Measurements from ENCODE around the gene APCDD1. TPM values are rescaled to one million over a fixed set of nuclear protein-coding genes. Genes with fewer than 3 reads are reported as not detected.

The APCDD1 gene
- total and polyA plus RNA-seq, 2 donors (not counting 1 experiment from before 2014, with no cell fraction given): 15.3 to 17.3 TPM

- H4K20me1 ChIP-seq (ENCODE audit: control insufficient read depth, extremely low read depth, insufficient read depth, low read length): no peaks in the 10 kb centered on the region
- no peak overlapping the region for H3K4me3 ChIP-seq (replicated peaks in 1 of 4; ENCODE audit: control extremely low read depth in 1 of 4, insufficient read depth in 1 of 4, low read depth in 3 of 4, low read length in 4 of 4)
- no peak overlapping the region for H3K9ac ChIP-seq (ENCODE audit: insufficient read depth, low read length)
- no peak overlapping the region for H3K27ac ChIP-seq (ENCODE audit: insufficient read depth, low read length)
- no peak for DNase-seq (ENCODE audit: low read depth in 2 of 2)
- no peak overlapping the region for H3K4me2 ChIP-seq (ENCODE audit: extremely low read depth, insufficient read depth, low read length)
- no peaks in the 10 kb centered on the region for H3K9me3 ChIP-seq (ENCODE audit: control insufficient read depth, insufficient read depth, low read depth, low read length)
- H3K36me3 ChIP-seq (ENCODE audit: control insufficient read depth, insufficient read depth, low read length): no peaks in the 10 kb centered on the region
- no peak overlapping the region for H2AFZ ChIP-seq (ENCODE audit: low read length)
- no peaks in the 10 kb centered on the region for H3K4me1 ChIP-seq (ENCODE audit: control insufficient read depth, extremely low read depth, insufficient read depth, low read length)
- H3K79me2 ChIP-seq (ENCODE audit: control insufficient read depth, insufficient read depth, low read length): no peaks in the 10 kb centered on the region
- no peaks in the 10 kb centered on the region for H3K27me3 ChIP-seq (ENCODE audit: control insufficient read depth, insufficient read depth, low read length)
- no peak for TF ChIP-seq CTCF (conservative IDR thresholded peaks at IDR 0.05 in 1 of 2, IDR thresholded peaks at IDR 0.05 in 1 of 2; ENCODE audit: low read depth in 1 of 2, low read length in 2 of 2)
- TF ChIP-seq EZH2 (IDR thresholded peaks at IDR 0.05; ENCODE audit: low read length, missing control alignments): no peak
These were observed 10.9 kb downstream of the APCDD1 start for GRCh38 chr18:10465174-10465939.

DNA sequence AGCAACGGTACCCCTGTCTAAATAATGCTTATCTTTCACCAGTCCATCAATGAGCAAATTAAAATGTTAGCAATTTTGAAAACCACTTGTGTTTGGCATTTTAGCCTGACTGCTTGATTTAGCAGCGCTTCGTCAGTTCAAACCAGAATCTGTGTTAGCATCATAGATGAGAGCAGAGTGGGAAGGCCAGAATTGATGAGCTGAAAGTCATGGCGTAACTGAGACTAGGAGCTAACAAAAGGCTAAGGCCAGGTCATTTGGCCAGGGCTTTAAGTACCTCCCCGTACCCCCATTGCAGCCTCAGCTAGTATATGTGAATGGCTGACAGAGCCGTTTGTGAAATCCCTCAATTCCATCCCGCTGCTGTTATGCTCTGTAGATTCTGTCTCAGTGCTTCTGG is 16.0 kb downstream of the APCDD1 start:
- no peak for TF ChIP-seq EZH2 (IDR thresholded peaks at IDR 0.05; ENCODE audit: low read length, missing control alignments)
- no peak for TF ChIP-seq CTCF (conservative IDR thresholded peaks at IDR 0.05 in 1 of 2, IDR thresholded peaks at IDR 0.05 in 1 of 2; ENCODE audit: low read depth in 1 of 2, low read length in 2 of 2)
- Histone ChIP-seq H4K20me1 (ENCODE audit: control insufficient read depth, extremely low read depth, insufficient read depth, low read length) (no peaks in the 10 kb centered on the region), H3K9ac (ENCODE audit: insufficient read depth, low read length) (no peak overlapping the region), H3K9me3 (ENCODE audit: control insufficient read depth, insufficient read depth, low read depth, low read length) (no peaks in the 10 kb centered on the region), H3K4me1 (ENCODE audit: control insufficient read depth, extremely low read depth, insufficient read depth, low read length) (no peaks in the 10 kb centered on the region), H2AFZ (ENCODE audit: low read length) (no peak overlapping the region), H3K27ac (ENCODE audit: insufficient read depth, low read length) (no peak overlapping the region), H3K27me3 (ENCODE audit: control insufficient read depth, insufficient read depth, low read length) (no peaks in the 10 kb centered on the region), H3K36me3 (ENCODE audit: control insufficient read depth, insufficient read depth, low read length) (no peaks in the 10 kb centered on the region), H3K79me2 (ENCODE audit: control insufficient read depth, insufficient read depth, low read length) (no peaks in the 10 kb centered on the region), H3K4me2 (ENCODE audit: extremely low read depth, insufficient read depth, low read length) (no peak overlapping the region), H3K4me3 (replicated peaks in 1 of 4; ENCODE audit: control extremely low read depth in 1 of 4, insufficient read depth in 1 of 4, low read depth in 3 of 4, low read length in 4 of 4) (no peak overlapping the region)
- no peak for DNase-seq (ENCODE audit: low read depth in 2 of 2)

GRCh38 chr18:10471574-10471973 is 17.1 kb downstream of the APCDD1 start:
- no peak overlapping the region for H3K9ac ChIP-seq (ENCODE audit: insufficient read depth, low read length)
- no peak overlapping the region for H3K4me2 ChIP-seq (ENCODE audit: extremely low read depth, insufficient read depth, low read length)
- no peaks in the 10 kb centered on the region for H3K9me3 ChIP-seq (ENCODE audit: control insufficient read depth, insufficient read depth, low read depth, low read length)
- H3K79me2 ChIP-seq (ENCODE audit: control insufficient read depth, insufficient read depth, low read length): no peaks in the 10 kb centered on the region
- DNase-seq (ENCODE audit: low read depth in 2 of 2): no peak
- TF ChIP-seq EZH2 (IDR thresholded peaks at IDR 0.05; ENCODE audit: low read length, missing control alignments): no peak
- no peak for TF ChIP-seq CTCF (conservative IDR thresholded peaks at IDR 0.05 in 1 of 2, IDR thresholded peaks at IDR 0.05 in 1 of 2; ENCODE audit: low read depth in 1 of 2, low read length in 2 of 2)
- H2AFZ ChIP-seq (ENCODE audit: low read length): no peak overlapping the region
- no peak overlapping the region for H3K4me3 ChIP-seq (replicated peaks in 1 of 4; ENCODE audit: control extremely low read depth in 1 of 4, insufficient read depth in 1 of 4, low read depth in 3 of 4, low read length in 4 of 4)
- H3K27ac ChIP-seq (ENCODE audit: insufficient read depth, low read length): no peak overlapping the region
- no peaks in the 10 kb centered on the region for H3K4me1 ChIP-seq (ENCODE audit: control insufficient read depth, extremely low read depth, insufficient read depth, low read length)
- H3K27me3 ChIP-seq (ENCODE audit: control insufficient read depth, insufficient read depth, low read length): no peaks in the 10 kb centered on the region
- H4K20me1 ChIP-seq (ENCODE audit: control insufficient read depth, extremely low read depth, insufficient read depth, low read length): no peaks in the 10 kb centered on the region
- no peaks in the 10 kb centered on the region for H3K36me3 ChIP-seq (ENCODE audit: control insufficient read depth, insufficient read depth, low read length)
